Lung (tissue), 12 donors: Measurements from ENCODE around the gene ABCF2. TPM values are rescaled to one million over a fixed set of nuclear protein-coding genes. Genes with fewer than 3 reads are reported as not detected.

Experiments
- ATAC-seq: fragments of 200-7000 bp; cut with Tn5 transposase; one replicate; pipeline ENCODE4 v1.9.1; 2020; ENCODE audit warnings: moderate number of reproducible peaks; ENCODE audit not compliant: insufficient read depth, low FRiP score
- DNase-seq, 3 donors: peaks; one replicate each; pipeline ENCODE4 v3.0.0-alpha.2; 2013 to 2017
- H3K27ac ChIP-seq, 2 donors: one replicate each; pipeline ENCODE4 v1.5.1; 2013; ENCODE audit warnings: mild to moderate bottlenecking in 2 of 2, moderate library complexity in 2 of 2, control low read depth in 1 of 2, inconsistent platforms in 1 of 2, low read depth in 1 of 2, low read length in 1 of 2
- H3K27me3 ChIP-seq, 3 donors: one replicate each; pipeline ENCODE4 v1.5.1; 2013; ENCODE audit warnings: low read length in 2 of 3; ENCODE audit not compliant: control insufficient read depth in 3 of 3, insufficient read depth in 3 of 3
- H3K36me3 ChIP-seq, 4 donors: one replicate each; pipeline ENCODE4 v1.5.1; 2013; ENCODE audit warnings: low read length in 4 of 4, mild to moderate bottlenecking in 1 of 4, moderate library complexity in 1 of 4; ENCODE audit not compliant: control insufficient read depth in 4 of 4, insufficient read depth in 4 of 4
- H3K4me1 ChIP-seq, 5 donors: one replicate each; pipeline ENCODE4 v1.5.1; 2013; ENCODE audit warnings: low read length in 5 of 5, mild to moderate bottlenecking in 2 of 5, moderate library complexity in 1 of 5; ENCODE audit not compliant: control insufficient read depth in 5 of 5, insufficient read depth in 5 of 5
- H3K4me3 ChIP-seq: one replicate; pipeline ENCODE4 v1.5.1; 2013; ENCODE audit warnings: mild to moderate bottlenecking, control low read depth, moderate library complexity
- H3K9ac ChIP-seq, 2 donors: one replicate each; pipeline ENCODE4 v1.5.1; 2013; ENCODE audit warnings: low read length in 2 of 2, control low read depth in 1 of 2; ENCODE audit not compliant: insufficient read depth in 1 of 2
- H3K9me3 ChIP-seq, 4 donors: one replicate each; pipeline ENCODE4 v1.5.1; 2013; ENCODE audit warnings: low read length in 3 of 4, mild to moderate bottlenecking in 1 of 4, moderate library complexity in 1 of 4; ENCODE audit not compliant: control insufficient read depth in 4 of 4, insufficient read depth in 3 of 4
- CTCF ChIP-seq: IDR thresholded peaks from 2 replicates; pipeline ENCODE4 v1.5.1; 2012; ENCODE audit warnings: mild to moderate bottlenecking; ENCODE audit errors: control extremely low read depth, extremely low read depth
- WGBS, 2 donors: extraction: QIAGEN DNeasy Blood & Tissue Kit; methylation state at CpG; one replicate each; pipeline ENCODE4 v1.1.7; 2013; 5-methylcytosine and 5-hydroxymethylcytosine counted together
- polyA plus RNA-seq, 2 donors: library from polyadenylated mRNA; stranded (reverse); fragments of 200-250 nt; gene quantifications; one replicate each; pipeline ENCODE4 v1.2.1, GENCODE V29; 2013
- total RNA-seq, 2 donors: library from RNA; depleted of rRNA in 1 of 2; stranded (reverse); fragments of >200 nt in 1 of 2; gene quantifications; one replicate each; pipeline ENCODE4 v1.2.1, GENCODE V29; 2014 to 2021
- donor health status: control.
- donor health status: control.
- donor health status: Bipolar disorder and iron deficiency.
- donor health status: healthy.
- donor health status: DM: yes; HTN: yes; CAD: no.

Gene ABCF2
- total and polyA plus RNA-seq, 4 donors, result 13.2 to 36.3 (median 25.8) TPM

GRCh38 chr7:151228024-151228866 is 1.2 kb upstream of the ABCF2 start:
- DNase-seq (no peak), ATAC-seq (no peak)
- Histone ChIP-seq H3K27me3 (no peaks in the 10 kb centered on the region), H3K9ac (peak overlapping the region in 1 of 2 donors; percentile 83), H3K9me3 (no peaks in the 10 kb centered on the region), H3K4me1 (peaks cover 0 to 32% (median 8%) of the 10 kb centered on the region in 5 donors), H3K27ac (peak overlapping the region; percentile 58 to 95), H3K36me3 (peaks cover 5 to 16% (median 13%) of the 10 kb centered on the region in 4 donors), H3K4me3 (no peak overlapping the region)
- WGBS, 2 donors, result 68 to 79% methylated on average over 10 of the region's 10 CpGs
- no peak for TF ChIP-seq CTCF

GRCh38 chr7:151226560-151226874 is 488 bp downstream of the ABCF2 start:
- Histone ChIP-seq H3K4me1 (peaks cover 0 to 23% (median 5%) of the 10 kb centered on the region in 5 donors), H3K9me3 (no peaks in the 10 kb centered on the region), H3K9ac (peak overlapping the region in 1 of 2 donors; percentile 63), H3K4me3 (peak overlapping the region; percentile 84), H3K27me3 (no peaks in the 10 kb centered on the region), H3K27ac (peak overlapping the region; percentile 20 to 38), H3K36me3 (peaks cover 10 to 26% (median 20%) of the 10 kb centered on the region in 4 donors)
- no peak for ATAC-seq
- 2% methylated on average over 15 of the region's 15 CpGs for WGBS, 2 donors
- DNase-seq, result no peak
- TF ChIP-seq CTCF, result no peak

- no peak overlapping the region for H3K27ac ChIP-seq
- TF ChIP-seq CTCF, result no peak
- DNase-seq, result no peak
- H3K27me3 ChIP-seq, result no peaks in the 10 kb centered on the region
- H3K9ac ChIP-seq, result peak overlapping the region in 1 of 2 donors; percentile 63
- no peak for ATAC-seq
- no peaks in the 10 kb centered on the region for H3K9me3 ChIP-seq
- H3K36me3 ChIP-seq, result peaks cover 10 to 27% (median 21%) of the 10 kb centered on the region in 4 donors
- 32 to 41% methylated on average over 8 of the region's 8 CpGs for WGBS, 2 donors
- H3K4me3 ChIP-seq, result peak overlapping the region; percentile 84
- H3K4me1 ChIP-seq, result peaks cover 0 to 23% (median 5%) of the 10 kb centered on the region in 5 donors
Measured at GRCh38 chr7:151225948-151226510, 976 bp downstream of the ABCF2 start.
